Stimulated activated CD4-positive, alpha-beta T cell treated with anti-CD3 and anti-CD28 coated beads, Interleukin-12 subunit alpha, Interleukin-12 subunit beta, amount 100 ng/mL, for 48 hours (primary cell): ENCODE data around the gene SPOCD1.

Experiments
- DNase-seq, 3 donors: peaks; one replicate each; pipeline ENCODE4 v3.0.0-alpha.2; 2020; ENCODE audit warnings: low read depth in 2 of 3, low spot score in 1 of 3

SPOCD1 gene

GRCh38 chr1:31788138-31788824, 27.5 kb downstream of the SPOCD1 start:
- DNase-seq: peak; percentile 89 to 95 (median 93)

DNA sequence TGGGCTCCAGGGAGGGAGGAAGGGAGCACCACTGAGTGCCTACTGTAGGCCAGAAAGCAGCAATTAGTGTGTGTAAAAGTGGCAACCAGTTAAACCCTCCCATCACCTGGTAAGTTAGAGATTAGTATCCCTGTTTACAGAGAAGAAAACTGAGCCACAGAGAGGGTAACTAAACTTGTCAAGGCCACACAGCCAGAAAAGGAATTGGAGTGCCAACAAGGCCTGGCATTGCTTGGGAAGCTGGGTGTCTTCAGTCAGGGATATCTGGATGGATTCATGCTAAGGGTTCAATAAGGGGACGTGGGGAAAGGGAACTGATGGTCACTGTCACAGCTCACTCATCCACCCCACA, 28.1 kb downstream of the SPOCD1 start:
- DNase-seq: no peak

DNA sequence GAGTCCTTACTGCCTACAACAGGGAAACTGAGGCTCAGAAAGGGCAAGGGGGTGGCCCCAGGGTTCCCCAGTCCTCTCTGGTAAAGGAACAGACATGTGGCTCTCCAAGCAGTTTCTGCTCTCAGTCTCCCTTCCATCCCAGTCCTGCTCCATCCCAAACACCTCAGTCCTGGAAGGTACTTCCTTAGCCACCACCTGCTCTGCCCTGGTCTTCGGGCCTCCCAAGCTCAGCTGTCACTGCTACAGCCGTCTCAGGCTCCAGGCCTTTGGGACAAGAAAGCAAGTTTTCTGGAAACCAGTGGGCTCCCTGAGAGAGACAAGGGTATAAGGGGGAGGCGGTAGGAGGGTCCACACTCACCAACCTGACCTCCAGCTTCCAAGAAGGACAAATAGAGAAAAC, 28.6 kb downstream of the SPOCD1 start:
- DNase-seq: no peak

DNA sequence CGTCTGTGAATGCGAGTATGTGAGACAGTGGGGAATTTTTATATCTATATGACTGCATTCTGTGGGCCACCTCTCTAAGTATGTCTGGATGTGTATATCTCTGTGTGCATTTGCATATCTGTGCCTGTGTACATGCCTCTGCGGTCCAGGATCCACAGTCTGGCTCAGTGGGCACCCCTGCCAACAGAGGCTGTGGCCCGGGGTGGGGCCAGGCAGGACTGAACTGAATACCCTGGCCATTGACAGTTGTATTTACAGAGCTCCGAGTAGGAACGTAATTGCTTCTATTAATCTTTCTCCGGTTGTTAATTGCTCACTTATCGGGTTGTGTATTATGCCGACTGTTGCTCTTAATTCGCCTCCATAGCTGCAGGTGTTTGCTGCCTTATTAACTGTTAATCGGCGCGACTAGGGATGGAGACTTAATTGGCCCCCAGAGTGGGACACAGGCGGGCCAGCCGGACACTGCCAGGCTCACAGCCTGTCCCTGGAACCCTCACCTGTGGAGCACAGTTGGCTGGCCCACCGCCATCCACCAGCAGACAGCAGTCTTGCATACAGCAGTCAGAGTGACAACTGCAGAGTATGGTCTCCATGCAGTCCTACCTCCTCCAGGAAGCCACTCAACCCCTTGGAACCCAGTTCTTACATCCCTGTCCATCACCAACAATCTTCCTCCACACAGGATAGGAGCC, 29.3 kb downstream of the SPOCD1 start:
- no peak for DNase-seq

- DNase-seq: no peak
Measured at GRCh38 chr1:31785947-31786290, 29.9 kb downstream of the SPOCD1 start.

DNA sequence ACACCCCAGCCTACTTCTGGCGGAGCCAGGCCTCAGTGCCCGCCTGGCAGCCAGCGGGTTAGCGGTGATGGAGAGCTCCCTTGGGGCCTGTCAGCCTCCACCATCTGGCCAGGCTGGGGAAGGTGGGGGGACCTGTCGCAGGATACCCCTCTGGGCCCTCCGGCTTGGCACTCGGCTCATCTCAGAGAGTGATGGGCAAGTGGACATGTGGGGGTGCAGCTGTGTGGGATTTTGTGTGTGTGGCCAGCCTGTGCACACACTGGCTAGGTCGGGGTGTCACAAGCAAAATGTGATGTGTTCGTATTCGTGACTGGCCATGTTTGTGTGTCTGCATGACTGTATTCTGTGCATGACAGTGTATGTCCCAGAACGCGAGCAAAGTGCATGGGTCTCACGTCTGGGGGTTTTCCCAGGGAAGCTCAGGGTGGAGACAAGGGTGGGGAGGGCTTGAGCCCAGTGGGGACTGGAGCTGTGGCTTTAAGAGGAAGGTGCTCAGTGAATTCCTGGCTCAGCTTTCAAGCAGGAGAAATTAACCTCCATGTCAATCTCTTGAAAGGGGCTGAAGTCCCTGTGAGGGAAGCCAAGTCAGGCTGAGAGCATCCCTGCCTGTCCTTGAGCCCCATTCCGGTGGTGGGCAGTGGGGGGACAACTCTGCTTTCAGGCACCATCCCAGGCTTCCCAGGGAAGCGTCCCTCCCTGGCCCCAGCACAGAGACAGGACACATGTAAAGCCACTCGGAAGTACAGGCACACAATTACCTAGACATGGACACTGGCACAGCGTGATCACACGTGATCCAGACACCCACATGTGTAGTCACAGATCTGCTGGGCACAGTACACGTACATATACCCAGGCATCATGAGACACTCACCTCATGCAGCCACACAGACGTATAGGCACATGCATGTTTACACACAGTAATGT, 30.5 kb downstream of the SPOCD1 start:
- no peak for DNase-seq

DNA sequence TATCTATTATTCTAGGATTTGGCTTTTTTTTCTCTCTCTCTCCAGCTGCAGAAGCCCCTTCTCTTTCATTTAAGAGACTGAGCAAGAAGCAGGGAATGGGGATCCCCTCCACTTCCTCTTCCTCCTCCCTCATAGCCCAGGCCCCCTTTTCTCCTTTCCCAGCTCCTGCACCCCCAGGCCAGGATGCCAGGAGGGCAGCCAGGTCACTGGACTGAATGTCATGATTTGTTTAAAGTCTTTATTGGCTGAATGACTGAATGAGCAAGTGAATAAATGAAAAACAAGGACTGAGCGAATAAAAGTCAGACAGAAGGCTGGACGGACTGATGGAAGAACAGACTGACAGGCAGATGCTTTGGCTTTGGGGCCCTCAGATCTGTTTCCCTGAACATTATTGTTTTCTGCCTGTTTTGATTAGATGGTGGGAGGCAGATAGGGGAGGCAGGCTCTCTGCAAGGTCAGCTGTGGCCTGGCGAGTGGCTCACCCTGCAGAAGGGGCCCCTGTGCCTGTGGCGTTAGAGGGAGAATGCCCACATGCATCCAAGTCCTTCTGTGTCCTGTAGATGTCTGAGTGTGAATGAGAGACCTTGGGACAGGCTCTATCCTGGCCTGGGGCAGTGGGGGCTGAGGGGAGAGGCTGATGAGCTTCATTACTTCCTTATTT, 31.3 kb downstream of the SPOCD1 start:
- DNase-seq: no peak

DNA sequence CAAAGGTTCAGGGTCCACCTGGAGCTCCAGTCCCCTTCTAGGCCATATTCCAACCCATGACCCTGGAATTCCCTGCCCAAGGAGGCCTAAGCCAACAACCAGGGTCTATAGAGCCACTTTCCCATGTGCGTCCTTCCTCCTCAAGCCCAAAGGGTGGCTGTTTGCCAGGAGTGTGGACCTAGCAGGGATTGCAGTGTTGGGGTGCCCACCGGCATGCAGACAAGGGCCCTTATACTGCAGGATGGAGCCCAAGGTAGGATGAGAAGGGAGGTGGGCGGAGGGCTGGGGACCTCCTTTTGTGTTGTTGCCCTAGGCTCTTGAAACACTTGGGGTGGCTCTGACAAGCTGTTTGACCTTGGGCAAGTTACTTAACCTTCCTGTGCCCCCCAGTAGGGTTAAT, 32.0 kb downstream of the SPOCD1 start:
- DNase-seq: no peak

DNA sequence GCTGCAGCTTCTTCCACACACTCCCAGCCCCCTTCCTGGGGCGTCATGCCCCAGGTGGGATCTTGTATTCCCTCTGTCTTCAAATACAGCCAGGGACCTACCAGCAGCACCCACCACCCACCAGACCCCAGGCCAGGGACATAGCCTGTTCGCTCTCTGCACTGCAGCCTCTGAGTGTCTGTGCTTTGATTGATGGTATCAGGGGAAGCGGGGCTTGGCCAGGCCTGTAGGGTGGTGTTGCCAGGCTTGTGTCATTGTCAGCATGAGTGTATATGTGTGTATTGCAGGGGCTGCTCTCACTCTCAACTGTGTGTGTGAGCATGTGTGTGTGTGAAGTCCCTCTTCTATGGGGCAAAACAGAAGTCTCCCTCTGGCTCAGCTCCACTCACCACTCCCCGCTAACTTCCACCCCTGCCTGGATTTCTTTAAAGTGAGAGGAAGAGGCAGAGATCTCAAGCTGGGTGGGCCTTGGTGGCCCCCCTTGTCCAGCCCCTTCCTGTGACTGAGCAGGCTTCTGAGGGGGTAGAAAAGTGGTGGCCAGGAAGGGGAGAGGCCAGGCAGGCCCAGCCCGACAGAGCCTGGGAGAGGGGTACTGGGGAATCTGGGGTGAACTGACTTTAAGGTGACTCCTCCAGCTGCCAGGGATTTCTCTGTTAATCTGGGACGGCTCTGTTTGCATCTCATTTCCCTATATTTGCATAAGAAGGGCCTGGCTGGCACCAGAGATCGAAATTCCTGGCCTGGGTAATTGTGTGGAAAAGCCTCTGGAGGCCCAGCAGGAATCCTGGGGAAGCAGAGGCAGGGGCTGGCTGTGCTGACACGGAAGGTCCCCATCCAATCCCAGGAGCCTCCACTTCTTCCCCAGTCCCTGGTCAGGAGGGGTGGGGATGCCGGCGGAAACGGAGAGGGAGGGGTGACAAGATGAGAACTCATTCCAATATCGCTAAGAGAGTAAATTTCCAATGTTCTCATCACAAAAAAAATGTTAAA, 33.1 kb downstream of the SPOCD1 start:
- DNase-seq: no peak

- DNase-seq: no peak
Measured at GRCh38 chr1:31781756-31782371, 34.0 kb downstream of the SPOCD1 start.

- DNase-seq: no peak
Measured at GRCh38 chr1:31781138-31781755, 34.6 kb downstream of the SPOCD1 start.

DNA sequence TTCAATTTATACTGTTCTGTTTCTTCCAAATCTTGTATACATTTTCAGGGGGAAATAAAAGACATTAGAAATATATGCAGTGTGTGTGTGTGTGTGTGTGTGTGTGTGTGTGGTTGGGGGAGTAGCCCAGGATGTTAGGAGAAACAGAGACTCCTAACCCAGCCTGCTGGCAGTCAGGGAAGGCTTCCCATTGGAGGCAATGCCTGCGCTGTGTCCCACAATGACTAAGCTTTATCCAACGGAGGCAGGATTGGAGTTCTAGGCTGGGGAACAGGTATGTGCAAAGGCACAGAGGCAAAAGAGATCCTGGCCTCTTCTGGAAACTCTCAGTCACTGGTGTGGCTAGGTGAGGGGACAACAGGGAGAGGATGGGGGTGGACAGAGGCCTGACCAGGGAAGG, 35.2 kb downstream of the SPOCD1 start:
- DNase-seq: no peak

DNA sequence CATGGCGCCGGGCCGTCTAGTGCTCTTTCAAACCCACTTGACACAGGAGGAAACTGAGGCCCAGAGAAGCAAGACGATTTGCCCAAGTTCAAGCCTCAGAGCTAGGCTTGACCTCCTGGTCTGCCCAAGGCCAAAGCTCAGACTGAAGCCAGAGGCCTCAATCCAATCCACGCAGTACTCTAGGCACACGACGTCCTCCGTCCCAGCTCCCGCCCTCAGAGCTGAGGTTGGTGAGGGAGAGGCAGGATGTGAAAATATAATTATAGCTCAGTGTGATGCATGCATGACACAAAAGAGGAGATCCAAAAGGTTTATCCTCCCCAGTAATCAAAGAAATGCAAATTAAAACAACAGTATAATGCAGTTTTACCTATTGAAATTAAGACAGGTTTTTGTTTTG, 36.1 kb downstream of the SPOCD1 start:
- no peak for DNase-seq

DNA sequence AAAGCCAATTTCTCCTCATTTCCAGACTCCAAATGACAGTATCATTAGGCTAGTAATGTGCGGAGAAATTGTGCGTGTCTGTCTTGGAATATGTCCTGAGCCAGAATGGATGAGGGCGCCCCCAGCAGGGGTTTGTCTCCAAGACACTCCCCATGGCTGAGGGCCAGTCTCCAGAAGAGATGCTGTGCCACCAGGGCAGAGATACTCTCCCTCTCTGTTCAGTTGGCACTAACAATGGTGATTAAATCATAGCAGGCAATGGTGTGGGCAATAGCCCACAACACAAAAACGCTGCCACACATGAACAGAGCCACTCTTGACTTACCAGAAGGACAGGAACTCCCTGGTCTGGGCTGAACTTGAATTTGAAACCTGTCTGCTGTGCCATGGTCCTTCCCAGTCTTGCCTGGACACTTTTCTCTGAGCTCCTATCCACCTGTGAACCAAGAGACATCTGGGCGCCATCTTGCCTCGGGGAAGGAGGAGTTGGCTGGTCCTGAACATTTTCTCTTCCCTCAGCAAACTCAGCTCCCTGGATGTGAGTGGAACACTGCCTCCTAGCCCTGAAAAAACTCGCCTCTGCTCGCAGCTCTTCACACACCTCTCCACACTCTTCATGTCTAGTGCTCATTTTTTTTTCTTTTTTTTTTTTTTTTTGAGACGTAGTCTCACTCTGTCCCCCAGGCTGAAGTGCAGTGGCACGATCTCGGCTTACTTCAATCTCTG, 36.9 kb downstream of the SPOCD1 start:
- DNase-seq: no peak

DNA sequence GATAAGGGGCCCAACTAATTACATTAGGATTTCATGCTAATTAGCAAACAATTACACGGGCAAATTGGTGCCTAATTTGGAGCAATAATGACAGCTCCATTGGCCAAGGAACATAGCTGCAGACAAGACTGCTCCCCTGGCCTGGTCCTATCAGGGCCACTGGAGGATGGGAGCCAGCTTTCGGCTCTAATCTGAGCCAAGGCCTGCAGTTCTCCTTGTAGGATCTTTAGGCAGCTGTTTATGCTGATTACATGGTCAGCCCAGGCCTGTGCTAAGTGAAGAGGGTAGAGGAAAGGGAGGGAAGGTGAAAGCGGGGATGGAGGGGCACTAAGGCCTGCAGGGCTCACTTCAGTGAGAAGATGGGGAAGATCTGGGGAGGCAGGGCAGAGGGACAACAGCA, 39.3 kb downstream of the SPOCD1 start:
- DNase-seq: no peak

DNA sequence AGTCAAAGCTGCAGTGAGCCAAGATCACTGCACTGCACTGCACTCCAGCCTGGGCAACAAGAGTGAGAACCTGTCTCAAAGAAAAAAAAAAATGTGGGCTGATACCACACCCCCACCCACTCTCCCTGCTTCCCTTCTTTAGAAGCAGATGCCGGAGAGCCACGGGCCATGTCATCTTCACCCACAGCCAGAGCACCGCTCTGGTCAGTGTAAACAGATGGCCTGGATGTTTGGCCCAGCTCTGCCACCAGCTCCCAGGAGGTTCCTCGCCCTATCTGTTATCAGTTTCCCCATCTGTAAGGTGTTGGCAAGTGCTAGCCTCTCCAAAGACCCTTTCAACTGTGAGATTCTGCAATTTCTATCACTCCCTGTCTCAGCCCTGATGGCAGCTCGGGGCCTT, 39.8 kb downstream of the SPOCD1 start:
- DNase-seq: no peak

- no peak for DNase-seq
Measured at GRCh38 chr1:31775210-31775999, 40.4 kb downstream of the SPOCD1 start.

DNA sequence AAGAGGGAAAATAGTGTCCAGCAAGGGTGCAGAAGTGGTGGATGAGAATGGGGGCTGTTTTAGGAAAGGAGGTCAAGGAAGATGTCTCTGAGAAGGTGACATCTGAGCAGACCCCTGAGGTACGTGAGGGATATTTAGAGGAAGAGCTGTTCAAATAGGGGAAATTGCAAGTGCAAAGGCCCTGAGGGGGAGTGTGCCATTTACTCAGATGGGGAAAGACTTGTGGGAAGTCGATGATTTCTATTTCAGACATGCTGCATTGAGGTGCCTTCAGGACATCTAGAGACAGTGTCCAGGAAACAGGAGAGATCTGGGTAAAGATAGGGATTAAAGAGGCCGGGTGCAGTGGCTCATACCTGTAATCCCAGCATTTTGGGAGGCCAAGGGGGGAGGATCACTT, 41.3 kb downstream of the SPOCD1 start:
- DNase-seq: no peak
